GM12891 (cell line): ENCODE data around the gene RNF113B.

Experiments used
- POLR2A ChIP-seq: IDR thresholded peaks from 2 replicates; pipeline ENCODE4 v1.6.1; 2011; ENCODE audit warnings: low read depth, low read length, control low read depth
- POLR2AphosphoS5 ChIP-seq: IDR thresholded peaks from 2 replicates; pipeline ENCODE4 v1.6.1; 2011; ENCODE audit warnings: low read depth, low read length, control low read depth

DNA sequence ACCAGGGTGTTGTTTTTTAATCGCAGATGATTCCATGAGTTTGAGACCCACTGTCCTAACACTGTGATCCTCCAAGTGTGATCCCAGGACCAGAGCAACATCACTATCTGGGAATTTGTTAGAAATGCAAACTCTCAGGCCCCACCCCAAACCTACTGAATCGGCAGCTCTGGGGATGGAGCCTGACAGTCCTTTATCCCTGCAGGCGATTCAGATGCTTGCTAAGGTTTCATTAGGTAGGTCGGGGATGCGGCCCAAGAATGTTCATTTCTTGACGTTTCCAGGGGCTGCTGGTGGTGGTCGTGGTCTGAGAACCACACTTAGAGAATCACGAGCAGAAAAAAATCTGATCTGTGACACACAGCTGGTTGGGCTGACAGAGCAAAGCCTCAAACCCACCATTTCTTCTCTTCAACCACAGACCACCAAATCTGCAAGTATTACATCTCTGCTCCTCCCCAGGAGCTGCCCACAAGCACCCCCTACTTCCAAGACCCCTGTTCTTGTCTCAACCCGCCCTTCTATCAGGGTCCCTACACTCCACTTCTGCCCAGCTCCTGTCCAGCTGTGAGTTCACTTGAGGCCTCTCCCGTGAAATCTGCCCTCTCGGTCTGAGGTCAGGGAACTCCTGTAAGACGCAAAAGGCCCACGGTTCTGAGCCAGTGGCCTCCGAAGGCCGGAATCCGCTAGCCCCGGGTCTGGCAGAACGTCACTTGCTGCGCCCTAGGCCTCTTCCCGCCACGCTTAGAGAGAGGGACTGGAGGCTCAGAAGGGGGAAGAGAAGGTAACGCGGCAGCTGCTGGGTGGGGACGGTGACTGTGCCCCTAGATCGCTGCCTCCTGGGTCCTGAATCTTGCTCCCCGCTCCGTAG is 35.3 kb downstream of the RNF113B start:
- TF ChIP-seq POLR2AphosphoS5: no peak
- no peak for TF ChIP-seq POLR2A
